GM21526 (cell line): ENCODE results near the gene CLDN1.

Source experiments
- ATAC-seq: cut with Tn5 transposase; IDR thresholded peaks from one replicate; pipeline ENCODE4 v1.9.1; 2021; ENCODE audit warnings: moderate library complexity; ENCODE audit not compliant: unreplicated experiment, low FRiP score

Gene CLDN1

DNA sequence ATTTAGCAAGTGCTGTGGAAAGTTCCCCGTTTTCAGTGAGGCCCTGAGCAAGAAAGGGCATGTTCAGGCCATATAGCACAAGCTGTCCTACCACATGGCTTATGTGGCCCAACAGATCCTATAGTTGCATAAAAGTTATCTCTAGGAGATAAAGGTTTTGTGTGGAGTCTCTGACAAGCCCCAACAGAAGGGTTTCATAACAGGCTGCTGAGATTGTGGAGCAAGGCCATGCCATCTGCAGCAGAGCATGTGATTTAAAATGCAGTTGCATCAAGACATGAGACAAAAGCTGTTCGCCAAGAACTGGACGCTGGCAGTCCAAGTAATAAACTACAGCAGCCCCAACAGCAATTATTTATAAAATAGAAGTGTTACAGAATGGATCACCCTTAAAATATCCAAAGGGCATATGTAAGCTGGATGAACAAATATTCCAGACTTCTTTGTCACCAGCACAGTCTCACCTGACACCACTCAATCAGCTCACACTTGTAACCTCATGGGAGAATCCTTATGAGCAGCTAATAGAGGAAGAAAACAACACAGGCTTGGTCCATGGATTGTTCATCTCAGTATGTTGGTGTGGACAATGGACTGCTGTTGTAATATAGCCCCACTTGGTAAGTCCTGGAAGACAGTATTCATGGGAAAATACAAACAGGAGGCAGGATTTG lies 14.4 kb upstream of the CLDN1 start:
- no peak for ATAC-seq

DNA sequence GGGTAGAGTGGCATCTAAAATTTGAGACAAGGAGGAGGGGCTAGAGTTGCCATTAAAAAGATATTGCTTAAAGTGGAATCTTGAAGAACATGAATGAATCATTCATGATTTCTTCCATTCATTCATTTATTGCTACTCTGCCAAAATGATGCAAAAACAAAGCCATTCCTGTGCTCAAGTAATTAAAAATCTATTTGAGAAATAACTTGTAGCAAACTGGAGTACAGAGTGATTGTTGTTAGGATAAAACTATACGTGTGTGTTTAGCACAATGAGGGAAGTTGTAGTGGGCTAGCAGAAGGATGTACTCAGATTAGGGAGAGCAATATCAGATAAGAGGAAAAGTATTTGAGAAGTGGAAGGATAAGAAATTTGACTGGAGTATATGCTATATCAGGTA lies 11.7 kb upstream of the CLDN1 start:
- ATAC-seq, result no peak

DNA sequence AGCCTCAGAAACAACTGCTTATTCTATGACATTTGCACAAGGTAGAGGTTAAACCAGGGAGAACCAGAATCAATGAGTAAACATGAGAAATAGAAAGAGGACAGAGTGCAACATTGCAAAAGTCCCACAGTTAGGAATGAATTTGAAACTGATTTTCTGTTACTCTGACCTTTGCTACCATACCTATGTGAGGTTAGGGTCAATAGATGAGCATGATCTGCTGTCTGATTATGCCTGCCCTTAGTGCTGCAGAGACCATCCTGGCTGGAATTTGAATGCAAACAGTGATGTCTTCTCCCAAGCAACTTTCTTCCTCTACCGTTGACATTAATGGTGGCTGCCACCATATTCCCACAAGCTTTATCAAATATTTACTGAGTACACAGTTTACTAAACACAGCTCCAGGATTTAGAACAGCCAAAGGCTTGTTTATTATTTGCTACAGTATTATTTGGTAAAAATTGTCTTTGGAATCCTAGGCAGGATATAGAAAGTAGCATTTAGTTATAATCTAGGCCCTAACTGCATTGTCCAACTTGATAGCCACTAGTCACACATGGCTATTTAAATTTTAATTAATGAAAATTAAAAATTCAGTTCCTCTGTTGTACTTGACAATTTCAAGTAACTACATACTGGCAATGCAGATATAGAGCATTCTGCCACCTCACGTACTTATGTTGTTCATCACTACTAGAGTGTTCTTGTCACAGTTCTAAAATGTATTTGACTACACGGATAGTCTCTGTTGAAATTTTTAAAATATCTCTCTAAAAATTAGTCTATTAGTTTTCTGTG lies 8.9 kb upstream of the CLDN1 start:
- ATAC-seq, result no peak

DNA sequence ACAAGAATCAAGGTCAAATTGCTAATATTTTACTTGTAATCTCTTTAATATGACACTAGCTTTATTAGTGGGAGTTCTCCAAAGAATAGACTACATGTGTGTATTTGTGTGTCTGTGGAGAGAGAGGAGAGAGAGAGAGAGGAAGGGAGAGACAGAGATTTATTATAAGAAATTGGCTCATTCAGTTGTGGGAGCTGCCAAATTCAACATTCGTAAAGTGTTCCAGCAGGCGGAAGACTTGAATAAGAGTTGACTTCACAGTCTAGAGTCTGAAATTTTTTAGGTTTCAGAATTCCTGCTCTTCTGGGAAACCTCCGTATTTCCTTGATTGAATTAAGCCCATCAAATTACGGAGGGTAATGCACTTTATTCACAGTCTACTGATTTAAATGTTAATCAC lies 4.7 kb upstream of the CLDN1 start:
- ATAC-seq, result no peak

DNA sequence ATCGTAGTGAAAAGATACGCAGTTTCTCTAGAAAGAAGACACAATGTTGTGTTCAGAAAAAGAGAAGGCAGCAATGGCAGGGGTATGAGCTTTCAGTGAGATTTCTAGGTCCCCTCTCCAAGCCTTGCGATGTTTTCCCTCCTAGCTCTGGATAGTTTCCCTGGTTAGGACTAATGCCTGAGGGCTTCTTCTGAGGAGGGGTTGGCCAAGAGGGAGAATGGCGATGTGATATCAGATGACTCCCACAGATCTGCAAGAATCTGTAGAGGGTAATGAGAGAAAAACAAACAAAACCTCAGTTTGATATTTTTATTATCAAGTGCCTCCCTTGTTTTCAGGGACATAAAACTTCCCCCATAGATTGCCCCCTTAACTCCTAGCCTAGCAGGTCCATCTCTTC lies 4.1 kb upstream of the CLDN1 start:
- no peak for ATAC-seq

DNA sequence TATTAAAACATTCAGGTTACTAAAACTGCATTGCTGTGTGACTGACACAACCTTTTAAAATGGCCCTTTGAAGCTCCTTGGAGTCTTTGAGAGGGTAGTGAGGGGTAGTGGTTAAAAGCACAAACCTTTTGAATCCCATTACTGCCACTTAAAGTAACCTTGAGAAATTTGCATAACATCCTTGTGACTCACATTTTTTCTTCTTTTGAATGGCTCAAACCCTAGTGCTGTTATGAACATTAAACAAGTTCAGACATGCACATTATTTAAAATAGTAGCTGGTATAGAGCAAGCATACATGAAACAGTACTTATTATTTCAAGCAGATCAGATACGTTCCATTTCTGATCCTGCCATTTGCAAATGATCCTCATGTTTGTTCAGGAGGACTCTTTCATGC lies 3.7 kb upstream of the CLDN1 start:
- no peak for ATAC-seq

DNA sequence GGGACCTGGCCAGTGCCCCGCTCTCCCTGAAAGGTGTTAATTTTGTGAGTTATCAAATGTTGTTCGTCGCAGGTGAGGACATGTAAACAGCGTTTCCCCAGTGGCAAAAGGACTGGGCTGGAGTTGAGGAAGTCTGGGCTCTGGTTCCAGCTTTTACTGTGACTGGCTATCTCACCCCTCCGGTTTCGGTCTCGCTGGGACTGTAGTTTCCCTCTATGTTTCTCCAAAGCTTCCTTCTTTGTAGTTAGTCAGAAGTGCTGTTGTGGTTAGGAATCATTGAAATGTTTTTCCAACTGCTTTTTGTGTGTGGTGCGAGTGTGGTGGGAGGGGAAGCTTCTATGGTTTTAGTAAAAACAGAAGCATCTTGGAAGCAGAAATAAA lies 990 bp upstream of the CLDN1 start:
- no peak for ATAC-seq

DNA sequence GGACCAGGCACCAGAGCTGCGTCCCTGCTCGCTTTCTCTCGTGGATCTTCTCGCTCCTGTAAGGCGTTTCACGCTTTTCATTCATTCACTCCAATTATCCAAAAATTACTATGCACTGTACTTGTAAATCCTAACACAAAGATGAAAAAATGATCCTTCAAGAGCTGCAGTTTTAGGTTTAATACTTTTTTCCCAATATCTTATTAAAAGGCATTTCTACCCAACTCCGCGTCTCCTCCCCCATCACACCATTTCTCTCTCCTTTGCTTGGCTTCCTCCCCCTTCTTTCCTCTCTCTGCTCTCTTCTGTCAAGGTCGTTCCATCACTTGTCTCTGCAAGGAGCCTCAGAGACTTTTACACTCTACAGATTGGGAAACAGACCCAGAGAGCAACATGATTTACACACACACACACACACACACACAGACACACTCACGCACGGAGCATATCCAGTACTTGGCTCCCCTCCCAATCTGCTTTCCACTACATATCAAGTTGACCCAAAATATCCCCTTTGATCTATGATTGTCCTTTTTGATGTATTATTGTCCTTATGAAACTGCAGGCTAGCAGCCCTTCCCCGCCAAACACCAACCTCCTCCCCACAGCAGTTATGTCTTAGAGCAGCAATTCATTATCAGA lies 479 bp upstream of the CLDN1 start:
- ATAC-seq, result no peak

DNA sequence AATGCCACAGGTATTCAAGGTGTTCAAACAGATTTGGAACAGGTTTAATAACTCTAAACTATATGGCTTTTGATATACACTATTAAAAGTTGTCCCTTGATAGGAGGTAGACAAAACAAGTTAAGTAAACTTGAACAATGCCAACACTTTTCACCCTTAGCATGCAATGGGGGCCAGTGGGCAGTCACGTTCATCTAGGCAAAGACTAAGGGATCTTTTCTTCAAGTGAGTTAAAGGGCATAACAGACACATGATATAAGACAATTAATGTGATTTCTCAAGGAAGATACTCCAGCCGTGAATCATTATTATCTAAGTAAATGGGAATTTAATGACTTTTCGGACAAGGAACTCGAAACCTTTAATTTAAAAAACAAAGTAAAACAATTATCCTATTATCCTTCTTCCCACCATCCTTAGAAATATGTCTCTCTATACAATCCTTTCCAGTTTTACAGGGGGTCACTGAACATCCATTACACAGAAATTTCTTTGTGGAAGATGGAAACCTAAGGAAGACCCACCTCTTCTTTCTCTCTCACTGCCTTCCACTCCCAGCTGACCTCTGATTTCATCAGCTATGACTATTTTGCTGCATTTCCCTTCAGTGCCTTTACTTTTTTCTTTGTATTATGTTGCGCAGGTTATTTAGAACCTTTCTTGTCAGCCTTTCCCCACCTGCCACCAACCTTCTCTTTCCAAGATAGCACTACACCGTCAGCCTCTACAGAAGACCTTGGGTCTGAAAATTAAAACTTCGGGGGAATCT lies 1.5 kb downstream of the CLDN1 start:
- no peak for ATAC-seq

DNA sequence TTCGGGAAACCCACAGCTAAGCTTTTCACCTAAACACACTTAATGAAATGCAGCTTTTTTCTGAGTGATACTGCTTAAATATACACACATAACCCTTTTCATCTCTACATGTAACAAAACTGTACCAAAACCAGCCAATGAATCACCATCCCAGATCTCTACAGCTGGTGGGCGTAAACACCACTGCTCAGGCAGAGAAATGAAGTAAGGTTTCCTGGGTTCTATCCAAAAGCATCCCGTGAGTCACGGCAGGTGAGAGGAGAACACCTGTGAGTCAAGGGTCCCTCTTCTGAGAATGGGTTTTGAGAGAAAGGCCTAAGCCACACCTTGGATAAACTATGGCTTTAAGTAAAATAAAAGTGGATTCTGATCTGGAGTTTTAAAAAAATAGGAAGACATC lies 2.6 kb downstream of the CLDN1 start:
- no peak for ATAC-seq

DNA sequence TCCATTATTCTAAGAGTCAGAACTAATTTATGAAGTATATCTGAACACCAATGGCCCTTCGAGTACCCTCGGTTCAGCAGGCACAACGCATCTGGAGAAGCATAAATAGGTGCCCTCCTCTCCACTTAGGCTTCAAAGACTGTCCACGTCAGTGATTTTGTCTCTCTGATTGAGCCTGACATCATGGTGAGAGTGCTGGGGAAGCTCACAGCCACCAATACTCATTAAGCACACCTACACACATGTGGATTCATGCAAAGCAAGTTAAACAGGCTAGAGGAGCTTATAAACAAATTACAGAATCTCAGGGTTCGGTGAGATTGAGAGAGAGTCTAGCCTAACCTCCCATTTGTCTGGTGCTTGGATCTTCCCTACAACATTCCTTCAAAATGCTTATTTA lies 3.6 kb downstream of the CLDN1 start:
- no peak for ATAC-seq

DNA sequence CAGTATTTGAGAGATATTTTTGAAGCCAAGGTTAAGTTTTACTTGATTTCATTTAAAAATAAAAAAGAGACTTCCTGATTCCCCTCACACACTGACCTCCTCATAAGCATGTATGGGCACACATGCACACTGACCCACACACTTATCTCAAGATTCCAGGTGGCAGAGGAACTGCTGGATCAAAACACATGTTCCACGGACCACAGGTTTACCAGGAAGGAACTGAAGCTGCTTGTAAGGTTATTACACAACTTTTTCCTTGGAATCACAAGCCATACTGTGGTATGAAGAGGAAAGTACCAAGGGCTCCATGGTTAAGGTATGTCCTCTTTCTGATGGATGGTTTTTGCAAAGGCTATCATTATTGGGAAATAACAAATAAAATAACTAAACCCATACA lies 7.5 kb downstream of the CLDN1 start:
- ATAC-seq, result no peak

DNA sequence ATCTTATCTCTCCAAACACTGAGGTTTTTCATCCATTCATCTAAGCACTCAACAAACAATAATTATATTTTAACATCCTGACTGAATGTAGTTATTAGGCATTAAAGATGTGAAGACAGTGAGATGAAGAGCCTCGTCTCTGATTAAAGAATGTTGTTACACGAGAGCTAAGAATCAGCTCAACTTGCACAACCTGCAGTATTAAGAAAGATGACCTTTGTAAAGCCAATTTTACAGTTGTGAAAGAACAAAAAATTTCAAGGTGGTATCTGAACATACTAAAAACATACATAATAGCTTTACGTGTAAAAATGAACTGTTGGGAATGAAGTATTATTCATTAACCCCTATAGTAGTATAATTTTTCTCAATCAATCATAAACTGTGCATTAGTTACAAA lies 12.8 kb downstream of the CLDN1 start:
- no peak for ATAC-seq

DNA sequence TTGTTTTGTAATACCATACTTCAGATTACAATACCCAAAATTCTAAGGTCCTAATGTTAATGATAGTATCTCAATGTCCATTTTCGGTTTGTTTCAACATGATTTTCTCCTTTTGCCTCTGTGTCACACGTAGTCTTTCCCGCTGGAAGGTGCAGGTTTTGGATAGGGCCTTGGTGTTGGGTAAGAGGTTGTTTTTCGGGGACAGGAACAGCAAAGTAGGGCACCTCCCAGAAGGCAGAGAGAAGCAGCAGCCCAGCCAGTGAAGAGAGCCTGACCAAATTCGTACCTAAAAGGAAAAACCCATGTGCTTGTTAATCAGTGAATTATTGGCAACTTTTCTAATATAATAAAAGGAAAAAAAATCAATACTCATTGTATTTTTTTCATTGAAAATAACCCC lies 14.1 kb downstream of the CLDN1 start:
- ATAC-seq, result no peak

DNA sequence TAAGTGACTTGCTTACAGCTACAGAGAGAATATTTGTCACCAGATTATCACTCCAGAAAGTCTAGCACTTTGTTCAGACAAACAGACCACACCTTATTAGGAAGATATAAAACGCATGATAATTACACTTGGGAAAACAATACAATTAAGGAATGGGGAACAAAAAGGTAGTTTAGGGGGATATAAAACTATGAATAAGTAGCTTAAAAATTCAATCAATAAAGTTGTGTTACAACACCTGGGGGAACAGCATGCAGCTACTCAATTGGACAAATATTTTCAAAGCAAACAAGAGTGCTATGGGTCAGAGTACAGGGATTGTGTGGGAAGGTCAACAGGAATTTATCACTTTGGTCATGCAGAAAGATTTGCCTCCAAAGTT lies 15.1 kb downstream of the CLDN1 start:
- no peak for ATAC-seq

DNA sequence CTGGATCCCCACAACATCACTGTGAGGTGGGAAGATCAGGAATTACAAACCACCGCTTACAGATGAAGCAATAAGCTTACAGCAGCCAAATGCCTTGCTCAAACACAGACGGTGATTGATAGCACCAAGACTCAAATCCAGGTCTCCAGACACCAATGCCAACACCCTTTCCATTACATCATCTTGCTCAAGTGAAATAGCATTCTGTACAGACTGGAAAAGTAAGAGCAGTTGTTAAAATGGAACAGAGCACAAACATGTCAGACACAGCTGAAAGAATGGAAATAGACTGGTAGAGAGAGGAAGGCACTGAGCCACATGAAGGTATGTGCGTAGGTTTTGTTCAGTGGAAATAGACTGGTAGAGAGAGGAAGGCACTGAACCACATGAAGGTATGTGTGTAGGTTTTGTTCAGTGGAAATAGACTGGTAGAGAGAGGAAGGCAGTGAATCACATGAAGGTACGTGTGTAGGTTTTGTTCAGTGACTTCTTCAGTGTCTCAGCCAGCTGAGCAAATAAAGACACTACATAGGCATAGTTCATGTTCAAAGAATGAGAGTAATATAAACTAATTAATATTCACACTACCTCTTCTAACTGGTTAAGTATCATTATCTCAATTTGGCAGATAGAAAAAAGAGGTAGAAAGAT lies 15.6 kb downstream of the CLDN1 start:
- no peak for ATAC-seq

DNA sequence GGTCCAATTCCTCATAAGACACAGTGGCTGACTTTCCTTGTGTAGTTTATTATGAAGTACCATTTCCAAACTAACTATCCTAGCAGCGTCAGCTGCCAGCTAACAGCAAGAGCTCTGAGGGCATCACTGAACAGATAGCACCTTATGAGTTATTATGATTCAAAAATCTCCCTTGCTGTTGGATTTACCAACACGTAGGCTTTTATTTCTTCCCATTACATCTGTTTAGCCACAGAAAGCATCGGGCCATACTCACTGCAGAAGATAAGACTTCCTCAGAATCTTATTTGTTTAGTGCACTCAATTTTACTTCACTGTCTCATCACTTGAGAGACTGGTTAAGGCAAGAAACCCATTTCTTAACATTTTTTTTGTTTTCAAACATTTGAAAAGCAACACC lies 16.2 kb downstream of the CLDN1 start:
- no peak for ATAC-seq

DNA sequence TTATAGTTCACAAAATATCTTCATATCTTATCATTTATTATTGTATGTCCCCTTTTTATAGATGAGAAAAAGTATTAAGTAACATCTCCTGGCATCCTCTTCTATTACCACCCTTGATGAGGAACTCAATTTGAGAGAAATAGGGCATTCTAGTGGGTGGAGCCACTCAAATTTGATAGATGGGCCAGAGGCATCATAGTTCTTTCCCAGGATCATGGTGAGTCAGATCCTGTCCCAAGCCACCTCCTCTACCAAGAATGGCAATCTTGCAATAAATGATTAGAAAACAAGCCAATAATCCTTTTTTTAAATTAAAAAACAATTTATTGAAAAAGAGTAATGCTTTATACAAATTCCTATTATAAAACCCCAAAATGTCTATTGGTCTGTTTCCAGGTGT lies 16.8 kb downstream of the CLDN1 start:
- ATAC-seq, result no peak

DNA sequence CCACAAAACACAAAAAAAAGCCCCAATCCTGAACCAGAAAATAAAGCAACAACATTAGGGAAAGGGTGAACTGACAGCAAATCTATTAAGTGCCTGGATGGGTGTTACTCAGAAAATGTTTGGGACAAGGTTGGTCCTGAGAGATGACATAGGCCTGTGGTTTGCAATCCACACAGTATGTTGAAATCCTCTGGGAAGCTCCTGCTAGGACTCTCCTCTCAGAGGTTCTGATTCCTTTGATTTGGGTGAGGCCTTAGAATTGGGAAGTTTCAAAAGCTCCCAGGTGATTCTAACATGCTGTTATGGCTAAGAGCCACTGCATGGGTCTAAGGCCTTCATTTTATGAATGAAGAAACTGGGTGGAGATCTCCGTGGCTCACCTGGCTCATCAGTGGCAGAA lies 18.4 kb downstream of the CLDN1 start:
- ATAC-seq, result no peak

DNA sequence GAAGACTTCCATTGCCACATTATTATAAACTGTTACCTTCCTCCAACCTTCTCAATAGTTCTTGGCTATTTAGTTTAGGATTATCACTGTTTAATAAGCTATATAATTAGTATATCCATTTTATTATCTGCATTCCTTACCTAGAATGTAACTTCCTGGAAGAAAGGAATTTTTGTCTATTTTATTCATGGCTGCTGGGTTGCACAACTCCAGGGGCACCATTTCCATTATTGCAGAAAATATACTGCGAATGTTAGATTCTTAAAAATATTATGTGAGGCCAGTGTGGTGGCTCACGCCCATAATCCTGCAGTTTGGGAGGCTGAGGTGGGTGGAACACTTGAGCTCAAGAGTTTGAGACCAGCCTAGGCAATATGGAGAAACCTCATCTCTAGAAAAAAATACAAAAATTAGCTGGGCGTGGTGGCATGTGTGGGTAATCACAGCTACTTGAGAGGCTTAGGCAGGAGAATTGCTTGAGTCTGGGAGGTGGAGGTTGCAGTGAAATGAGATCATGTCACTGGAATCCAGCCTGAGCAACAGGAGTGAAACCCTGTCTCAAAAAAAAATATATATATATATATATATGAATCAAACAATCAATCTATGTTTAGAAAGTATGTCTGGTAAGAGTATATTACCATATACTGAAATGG lies 19.9 kb downstream of the CLDN1 start:
- no peak for ATAC-seq
